GM21529 (cell line): ENCODE results near the gene GPANK1.

ENCODE experiments used
- ATAC-seq: cut with Tn5 transposase; IDR thresholded peaks from one replicate; pipeline ENCODE4 v1.9.1; 2021; ENCODE audit not compliant: unreplicated experiment

Gene GPANK1

GRCh38 chr6:31663961-31664789, 622 bp downstream of the GPANK1 start:
- ATAC-seq = no peak

DNA sequence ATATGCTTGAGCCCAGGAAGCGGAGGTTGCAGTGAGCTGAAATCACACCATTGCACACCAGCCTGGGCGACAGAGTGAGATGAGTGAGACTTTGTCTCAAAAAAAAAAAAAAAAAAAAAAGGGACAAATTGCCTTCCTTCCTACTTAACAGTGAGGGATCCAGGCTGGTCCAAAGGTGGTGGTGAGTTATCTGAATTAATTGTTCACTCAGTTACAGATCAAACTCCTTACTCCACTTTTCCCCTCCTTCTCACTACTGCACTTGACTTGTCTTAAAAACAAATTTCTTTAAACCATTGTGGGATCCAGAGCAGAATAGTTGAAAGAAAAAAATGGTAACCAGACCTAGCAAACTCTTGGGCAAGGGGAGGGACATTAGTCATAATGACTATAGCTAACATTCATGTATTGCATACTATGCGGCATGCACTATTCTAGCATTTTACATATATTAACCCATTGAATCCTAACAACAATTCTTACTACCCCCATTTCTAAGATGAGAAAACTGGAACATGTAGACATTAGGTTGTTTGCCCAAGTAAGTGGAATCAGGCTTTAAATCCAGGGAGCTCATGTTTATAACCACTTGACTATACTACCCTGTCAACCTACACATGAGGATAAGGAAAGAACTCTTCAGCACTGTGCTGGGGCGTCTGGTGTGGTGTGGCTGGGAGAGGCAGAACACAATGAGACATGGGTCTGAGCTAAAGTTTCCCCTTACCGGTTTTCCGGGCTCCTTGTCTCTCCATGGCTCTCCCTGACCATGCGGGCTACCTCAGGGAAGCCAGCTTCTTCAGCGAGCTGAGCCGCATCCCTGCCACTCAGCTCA, 1.5 kb downstream of the GPANK1 start:
- no peak for ATAC-seq

GRCh38 chr6:31662124-31662723, 2.6 kb downstream of the GPANK1 start:
- no peak for ATAC-seq

- no peak for ATAC-seq
These were observed 3.3 kb downstream of the GPANK1 start for GRCh38 chr6:31661262-31662123.

GRCh38 chr6:31660381-31661261, 4.2 kb downstream of the GPANK1 start, which contains the start of gene C6orf47:
C6orf47 (minus strand) TSS chr6:31660778; CDS start chr6:31659947, 831 bp downstream.
- ATAC-seq = peak; percentile 49

GRCh38 chr6:31659649-31660380, 5.0 kb downstream of the GPANK1 start:
- peak; percentile 14 for ATAC-seq

DNA sequence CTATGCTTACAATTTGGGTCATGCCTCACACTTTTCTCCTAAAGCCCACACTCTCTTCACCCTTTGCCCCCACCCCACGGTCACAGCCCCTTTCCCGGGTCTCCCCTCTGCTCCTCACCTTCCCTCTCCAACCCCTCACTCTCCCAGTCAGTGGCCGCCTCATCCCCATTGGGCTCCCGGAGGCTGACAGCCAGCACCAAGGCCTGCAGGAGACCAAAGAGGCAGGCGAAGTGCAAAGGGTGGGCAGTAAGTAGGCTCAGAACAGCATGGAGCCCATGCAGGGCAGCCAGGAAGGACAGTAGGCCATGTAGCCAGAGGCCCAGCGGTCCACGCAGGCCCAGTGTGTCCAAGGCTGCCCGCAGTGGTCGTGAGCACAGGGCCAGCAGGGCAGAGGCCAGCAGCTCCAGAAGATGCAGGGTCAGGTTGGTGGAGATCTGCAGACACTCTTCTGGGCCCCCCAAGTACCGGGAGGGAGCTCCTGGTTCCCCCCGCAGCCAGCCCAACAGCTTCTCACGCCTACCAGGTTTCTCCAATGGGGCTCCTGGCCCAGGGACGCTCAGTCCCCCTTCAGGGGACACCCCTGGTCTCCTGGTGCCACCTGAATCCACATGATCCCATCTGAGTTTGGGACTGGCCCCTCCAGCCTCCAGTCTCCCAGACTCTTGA, 5.7 kb downstream of the GPANK1 start:
- no peak for ATAC-seq

DNA sequence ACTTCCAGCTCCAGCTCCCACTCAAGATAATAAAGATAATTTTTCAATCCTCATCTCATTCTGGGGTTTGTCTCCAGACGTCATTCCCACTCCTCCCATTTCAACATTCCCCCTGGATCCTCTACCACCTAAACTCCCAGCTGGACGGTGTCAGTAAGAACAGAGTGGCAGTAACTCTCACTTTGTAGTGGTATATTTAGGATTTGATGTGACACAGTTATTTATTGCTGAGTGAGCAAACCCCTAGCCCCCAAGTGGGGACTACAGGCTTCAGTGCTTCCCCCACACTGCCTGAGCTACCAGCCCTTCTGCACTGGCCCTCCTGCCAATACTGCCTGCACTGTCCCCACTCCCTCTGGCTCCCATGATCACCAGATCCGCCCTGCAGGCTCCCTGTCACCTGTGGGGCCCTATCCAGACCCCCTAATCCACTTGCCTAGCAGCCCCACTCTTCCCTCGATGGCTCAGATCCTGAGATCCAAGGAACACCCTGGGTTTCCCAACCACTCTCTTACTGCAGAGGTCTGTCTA, 6.6 kb downstream of the GPANK1 start:
- ATAC-seq = no peak

GRCh38 chr6:31657406-31658157, 7.2 kb downstream of the GPANK1 start:
- ATAC-seq = no peak

GRCh38 chr6:31655349-31656237, 9.2 kb downstream of the GPANK1 start, which contains the start of gene APOM:
APOM (plus strand) TSS chr6:31655894; CDS start chr6:31655967, 73 bp downstream.
- ATAC-seq = no peak

DNA sequence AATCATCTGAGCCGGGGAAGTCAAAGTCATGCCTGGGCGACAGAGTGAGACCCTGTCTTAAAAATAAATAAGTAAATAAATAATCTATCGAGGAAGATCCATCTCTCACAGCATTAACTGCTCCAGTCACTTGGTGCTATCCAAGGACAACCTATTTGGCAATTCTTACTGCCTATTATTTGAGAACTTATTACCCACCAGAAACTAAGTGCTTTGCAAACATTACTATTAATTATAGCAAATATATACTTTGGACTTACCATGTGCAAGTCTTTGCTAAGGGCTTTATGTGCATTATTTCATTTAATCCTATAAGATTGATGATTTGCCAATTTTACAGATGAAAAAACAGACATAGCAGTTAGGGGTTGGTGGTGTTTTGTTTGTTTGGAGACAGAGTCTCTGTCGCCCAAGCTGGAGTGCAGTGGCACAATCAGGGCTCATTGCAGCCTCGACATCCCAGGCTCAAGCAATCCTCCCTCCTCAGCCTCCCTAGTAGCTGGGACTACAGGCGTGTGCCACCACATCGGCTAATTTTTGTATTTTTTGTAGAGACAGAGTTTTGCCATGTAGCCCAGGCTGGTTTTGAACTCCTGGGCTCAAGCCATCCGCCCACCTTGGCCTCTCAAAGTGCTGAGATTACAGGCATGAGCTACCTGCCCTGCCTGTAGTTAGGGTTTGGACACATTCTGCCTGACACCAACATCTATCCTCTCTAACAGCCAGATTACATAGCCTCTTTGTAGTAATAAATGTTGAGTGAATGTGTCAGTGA, 10.0 kb downstream of the GPANK1 start:
- ATAC-seq = no peak

- peak; percentile 65 for ATAC-seq
These were observed 11.7 kb downstream of the GPANK1 start for GRCh38 chr6:31652925-31653724.

DNA sequence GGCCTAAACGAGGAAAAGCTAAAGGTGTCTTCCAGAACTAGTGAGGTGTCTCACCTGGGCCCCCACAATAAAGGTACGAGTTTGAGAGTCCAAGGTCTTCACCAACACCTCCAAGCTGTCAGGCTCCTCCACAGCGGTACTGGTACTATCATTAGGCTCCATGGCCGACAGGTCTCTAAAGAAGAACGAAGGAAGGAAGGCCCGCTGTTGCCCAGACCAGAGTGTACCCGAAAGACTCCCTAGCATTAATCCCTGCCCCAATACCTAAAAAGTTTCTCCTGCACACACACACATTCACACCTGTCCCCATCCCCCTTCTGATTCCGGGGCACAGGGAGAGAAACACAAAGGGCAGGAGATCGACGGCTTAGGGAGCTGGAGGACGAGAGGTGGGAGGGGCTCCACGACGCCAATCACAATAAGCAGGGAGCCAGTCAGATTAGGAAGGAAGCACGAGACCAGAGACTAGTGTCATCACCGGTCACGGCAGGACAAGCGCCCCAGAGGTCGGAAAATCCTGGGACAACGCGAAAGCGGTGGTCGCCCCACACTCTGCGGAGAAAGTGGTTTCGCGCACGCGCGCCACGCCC, 13.1 kb downstream of the GPANK1 start:
- ATAC-seq = peak; percentile 33

DNA sequence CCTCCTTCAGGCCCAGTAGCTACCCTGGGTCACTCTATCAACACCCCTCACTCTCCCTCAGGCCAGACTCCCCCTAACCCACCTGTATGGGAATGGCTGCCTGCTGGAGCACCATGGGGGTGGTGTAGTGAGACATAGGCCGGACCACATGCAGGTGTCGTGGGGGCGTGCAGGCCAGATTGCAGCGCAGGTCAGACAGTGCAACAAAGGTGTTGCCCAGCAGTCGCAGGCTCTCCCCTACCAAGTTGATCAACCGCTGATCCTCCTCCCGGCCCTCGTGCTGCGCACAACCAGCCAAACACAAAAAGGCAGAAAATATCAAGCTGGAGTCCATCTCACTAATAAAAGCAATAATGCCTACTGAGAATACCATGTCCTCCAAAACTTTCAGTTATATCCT, 19.5 kb downstream of the GPANK1 start:
- no peak for ATAC-seq
